22Rv1 (cell line): ENCODE measurements around the gene HLX.

Experiments used
- H3K27ac ChIP-seq: fragments of 450-650 bp; 2 replicates; pipeline ENCODE4 v1.5.1; 2017
- ZFX ChIP-seq: fragments of 450-650 bp; IDR thresholded peaks from 2 replicates; pipeline ENCODE4 v1.6.1; 2017; ENCODE audit warnings: antibody characterized with exemption, borderline replicate concordance
- TF ChIP-seq, protein P1 (sequence below): fragments of 450-650 bp; IDR thresholded peaks from 2 replicates; pipeline ENCODE4 v1.5.1; 2017; ENCODE audit warnings: mild to moderate bottlenecking

The HLX gene

DNA sequence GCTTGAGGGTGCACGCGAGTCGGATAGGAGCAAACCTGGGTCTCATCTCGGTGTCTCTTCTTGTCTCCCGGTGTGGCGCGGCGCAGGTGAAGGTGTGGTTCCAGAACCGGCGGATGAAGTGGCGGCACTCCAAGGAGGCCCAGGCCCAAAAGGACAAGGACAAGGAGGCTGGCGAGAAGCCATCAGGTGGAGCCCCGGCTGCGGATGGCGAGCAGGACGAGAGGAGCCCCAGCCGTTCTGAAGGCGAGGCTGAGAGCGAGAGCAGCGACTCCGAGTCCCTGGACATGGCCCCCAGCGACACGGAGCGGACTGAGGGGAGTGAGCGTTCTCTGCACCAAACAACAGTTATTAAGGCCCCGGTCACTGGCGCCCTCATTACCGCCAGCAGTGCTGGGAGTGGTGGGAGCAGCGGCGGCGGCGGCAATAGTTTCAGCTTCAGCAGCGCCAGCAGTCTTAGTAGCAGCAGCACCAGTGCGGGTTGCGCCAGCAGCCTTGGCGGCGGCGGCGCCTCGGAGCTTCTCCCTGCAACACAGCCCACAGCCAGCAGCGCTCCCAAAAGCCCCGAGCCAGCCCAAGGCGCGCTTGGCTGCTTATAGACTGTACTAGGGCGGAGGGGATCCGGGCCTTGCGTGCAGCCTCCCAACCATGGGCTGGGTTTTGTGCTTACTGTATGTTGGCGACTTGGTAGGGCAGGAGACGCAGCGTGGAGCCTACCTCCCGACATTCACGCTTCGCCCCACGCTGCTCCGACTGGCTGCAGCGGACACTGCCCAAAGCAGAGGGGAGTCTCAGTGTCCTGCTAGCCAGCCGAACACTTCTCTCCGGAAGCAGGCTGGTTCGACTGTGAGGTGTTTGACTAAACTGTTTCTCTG, 5.1 kb downstream of the HLX start:
- H3K27ac ChIP-seq: no peak overlapping the region
- TF ChIP-seq, protein P1, sequence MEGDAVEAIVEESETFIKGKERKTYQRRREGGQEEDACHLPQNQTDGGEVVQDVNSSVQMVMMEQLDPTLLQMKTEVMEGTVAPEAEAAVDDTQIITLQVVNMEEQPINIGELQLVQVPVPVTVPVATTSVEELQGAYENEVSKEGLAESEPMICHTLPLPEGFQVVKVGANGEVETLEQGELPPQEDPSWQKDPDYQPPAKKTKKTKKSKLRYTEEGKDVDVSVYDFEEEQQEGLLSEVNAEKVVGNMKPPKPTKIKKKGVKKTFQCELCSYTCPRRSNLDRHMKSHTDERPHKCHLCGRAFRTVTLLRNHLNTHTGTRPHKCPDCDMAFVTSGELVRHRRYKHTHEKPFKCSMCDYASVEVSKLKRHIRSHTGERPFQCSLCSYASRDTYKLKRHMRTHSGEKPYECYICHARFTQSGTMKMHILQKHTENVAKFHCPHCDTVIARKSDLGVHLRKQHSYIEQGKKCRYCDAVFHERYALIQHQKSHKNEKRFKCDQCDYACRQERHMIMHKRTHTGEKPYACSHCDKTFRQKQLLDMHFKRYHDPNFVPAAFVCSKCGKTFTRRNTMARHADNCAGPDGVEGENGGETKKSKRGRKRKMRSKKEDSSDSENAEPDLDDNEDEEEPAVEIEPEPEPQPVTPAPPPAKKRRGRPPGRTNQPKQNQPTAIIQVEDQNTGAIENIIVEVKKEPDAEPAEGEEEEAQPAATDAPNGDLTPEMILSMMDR: no peak
- no peak for TF ChIP-seq ZFX

DNA sequence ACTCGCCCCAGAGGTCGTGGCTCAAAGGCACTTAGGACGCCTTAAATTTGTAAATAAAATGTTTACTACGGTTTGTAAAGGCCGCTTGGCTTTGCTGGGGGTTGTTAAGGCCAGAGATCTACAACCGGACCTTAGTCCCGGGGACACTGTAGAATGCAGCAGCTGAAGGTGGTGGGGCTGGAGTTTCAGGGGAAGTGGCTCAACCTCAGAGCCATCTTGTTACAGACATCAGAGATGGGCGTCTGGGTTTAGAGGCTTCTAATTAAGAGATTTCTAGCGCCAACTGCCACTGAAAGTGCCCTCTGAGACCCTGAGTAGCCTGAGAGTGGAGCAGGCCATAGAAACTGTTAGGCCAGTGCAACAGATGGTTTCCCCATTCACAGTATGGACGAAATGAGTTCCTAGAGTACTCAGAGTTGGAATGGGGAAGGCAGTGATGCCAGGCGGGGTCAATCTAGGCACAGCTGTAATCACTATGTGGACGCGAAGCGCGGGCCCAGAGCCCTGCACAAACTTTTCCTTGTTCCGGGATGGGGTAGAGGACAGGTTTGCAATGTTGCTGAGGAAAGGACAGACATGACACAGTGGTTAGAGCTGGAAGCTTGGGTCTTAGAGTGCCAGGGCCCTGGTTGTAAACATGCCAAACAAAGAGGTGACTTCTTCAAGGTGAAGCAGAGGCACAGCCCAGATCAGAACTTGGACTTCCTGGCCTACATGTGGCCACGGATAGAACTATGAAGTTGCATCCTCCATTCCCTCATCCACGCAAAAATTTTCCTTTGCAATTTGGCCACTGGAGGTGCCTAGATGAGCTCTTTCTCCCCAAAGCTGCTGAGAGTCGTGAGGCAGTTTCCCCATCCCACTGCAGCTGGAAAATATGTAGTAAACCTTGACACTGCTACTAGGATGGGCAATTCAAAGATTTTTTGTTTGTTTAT, 6.0 kb downstream of the HLX start:
- H3K27ac ChIP-seq: no peak overlapping the region
- no peak for TF ChIP-seq ZFX
- TF ChIP-seq, protein P1: no peak

DNA sequence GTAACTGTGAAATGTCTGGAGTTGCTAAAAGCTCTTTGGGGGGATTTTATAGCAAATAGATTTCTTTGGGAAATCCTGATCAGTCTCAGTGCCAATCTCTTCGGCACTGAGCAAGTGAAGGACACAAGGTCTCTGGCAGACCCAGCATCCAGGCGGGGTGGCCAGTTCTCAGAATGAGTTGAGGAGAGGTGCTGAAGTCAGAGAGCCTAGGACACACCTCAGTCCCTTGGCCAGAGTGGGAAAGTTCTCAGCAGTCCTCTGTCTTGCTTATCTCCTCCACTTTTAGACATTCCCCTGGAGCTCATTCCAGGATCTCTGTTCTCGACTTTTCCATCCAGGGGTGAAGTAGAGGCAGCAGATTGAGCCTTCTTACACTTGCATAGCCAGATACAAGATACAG, 6.7 kb downstream of the HLX start:
- no peak overlapping the region for H3K27ac ChIP-seq
- TF ChIP-seq ZFX: no peak
- TF ChIP-seq, protein P1: no peak

DNA sequence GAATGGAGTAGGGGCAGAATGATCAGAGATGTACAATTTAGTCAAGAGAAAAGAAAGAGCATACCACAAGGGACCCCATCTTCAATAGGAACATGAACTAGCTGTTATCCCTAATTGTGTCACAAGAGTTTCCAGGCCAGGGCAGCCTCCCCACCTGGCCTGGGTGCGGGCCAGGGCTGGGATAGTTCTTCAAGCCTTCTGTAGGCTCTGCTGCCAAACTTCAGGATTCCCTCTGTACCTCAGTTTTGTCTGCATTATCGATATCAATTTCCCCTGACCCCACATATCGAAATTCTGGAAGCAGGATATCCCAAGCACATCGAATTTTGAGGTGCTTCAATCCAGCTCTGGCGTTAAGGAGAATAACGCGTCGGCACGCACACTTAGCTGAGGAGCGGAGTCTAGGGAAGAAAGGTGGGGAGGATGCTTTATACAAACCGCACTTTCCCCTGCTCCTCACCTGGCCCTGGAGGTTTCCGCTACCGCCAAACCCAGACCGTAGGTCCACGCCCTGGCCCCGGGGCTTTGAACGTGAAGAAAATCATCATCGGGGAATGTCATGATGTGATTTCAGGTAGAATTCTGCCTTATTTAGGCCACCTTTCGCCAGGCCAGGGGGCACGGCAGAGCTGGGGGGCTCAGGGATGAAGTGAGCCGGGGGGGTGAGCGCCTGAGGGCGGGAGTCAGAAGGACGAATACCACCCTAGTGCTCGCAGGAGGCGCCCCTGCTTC, 7.4 kb downstream of the HLX start:
- H3K27ac ChIP-seq: no peak overlapping the region
- TF ChIP-seq ZFX: no peak
- TF ChIP-seq, protein P1: no peak

DNA sequence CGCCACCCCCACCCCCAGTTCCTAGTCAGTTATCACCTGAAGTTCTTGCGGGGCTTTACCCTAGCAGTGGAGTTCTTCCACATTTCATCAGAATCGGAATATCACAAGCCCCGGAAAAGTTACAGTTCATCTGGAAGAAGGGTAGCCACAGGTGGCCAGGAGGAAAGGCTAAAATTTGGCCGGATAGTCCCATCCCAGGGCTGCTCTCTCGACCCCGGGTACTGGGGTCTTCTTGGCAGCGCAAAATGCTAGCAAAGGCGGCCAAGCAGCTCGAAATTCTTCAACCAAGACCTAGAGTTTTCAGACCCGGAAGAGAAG, 7.9 kb downstream of the HLX start:
- TF ChIP-seq ZFX: no peak
- TF ChIP-seq, protein P1: no peak
- no peak overlapping the region for H3K27ac ChIP-seq

DNA sequence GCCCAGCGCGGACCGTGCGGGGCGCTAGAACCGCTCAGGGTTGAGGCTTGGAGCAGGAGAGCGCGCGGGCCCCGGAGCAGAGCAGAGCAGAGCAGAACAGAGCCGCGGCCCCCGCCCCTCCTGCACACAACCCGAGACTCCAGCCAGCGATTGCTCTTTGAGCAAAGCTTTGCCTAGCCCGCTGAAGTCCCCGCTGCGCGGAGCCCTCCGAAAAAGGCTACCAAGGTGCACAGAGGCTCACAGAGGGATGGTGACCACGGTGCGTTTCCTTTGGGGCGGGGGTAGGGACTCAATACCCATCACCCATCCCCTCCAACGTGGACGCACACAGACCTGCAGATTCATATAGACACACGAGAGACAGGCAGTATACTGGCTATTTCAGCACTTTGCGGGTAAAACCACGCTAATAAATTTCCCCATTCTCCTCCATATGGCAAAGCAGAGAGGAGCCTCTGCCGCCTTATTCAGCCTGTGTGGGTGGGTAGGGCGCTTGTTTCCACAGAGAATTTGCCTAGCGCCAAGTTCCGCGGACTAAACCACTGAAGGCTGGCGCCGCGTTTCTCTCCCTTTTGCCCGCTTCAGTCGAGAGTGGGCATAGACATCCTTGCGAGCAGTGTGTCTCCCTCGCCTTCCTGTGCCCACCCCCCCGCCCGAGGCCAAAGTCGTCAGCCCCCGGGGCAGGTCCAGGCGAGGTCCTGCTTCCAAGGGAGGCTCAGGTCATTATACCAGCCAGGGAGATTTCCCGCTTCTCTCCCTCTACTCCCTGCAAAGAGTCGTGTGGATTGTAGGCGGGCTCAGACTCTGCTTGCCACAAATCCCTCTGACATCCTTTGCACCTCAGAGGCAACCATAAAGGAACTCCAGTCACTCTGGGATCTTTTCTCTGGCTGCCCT, 8.5 kb downstream of the HLX start:
- H3K27ac ChIP-seq: no peak overlapping the region
- TF ChIP-seq ZFX: no peak
- TF ChIP-seq, protein P1: no peak
